ENCODE measurements around the gene TCF4.

Gene TCF4

GRCh38 chr18:55320424-55321264 lies 267.3 kb downstream of the TCF4 start:
- no peak for DNase-seq (ENCODE audit: low read depth)

- DNase-seq (ENCODE audit: low read depth), result no peak
Observed at GRCh38 chr18:55319459-55320193, 268.4 kb downstream of the TCF4 start.

- DNase-seq (ENCODE audit: low read depth), result no peak
Observed at GRCh38 chr18:55318951-55319441, 269.0 kb downstream of the TCF4 start.

- DNase-seq (ENCODE audit: low read depth), result no peak
Observed at GRCh38 chr18:55317864-55318263, 270.1 kb downstream of the TCF4 start.

- no peak for DNase-seq (ENCODE audit: low read depth)
Observed at GRCh38 chr18:55317324-55317723, 270.7 kb downstream of the TCF4 start.

GRCh38 chr18:55316486-55317184 lies 271.4 kb downstream of the TCF4 start:
- DNase-seq (ENCODE audit: low read depth), result no peak

- DNase-seq (ENCODE audit: low read depth), result no peak
Observed at GRCh38 chr18:55314615-55315237, 273.3 kb downstream of the TCF4 start.

- no peak for DNase-seq (ENCODE audit: low read depth)
Observed at GRCh38 chr18:55314031-55314430, 274.0 kb downstream of the TCF4 start.

- no peak for DNase-seq (ENCODE audit: low read depth)
Observed at GRCh38 chr18:55310863-55311262, 277.1 kb downstream of the TCF4 start.

- no peak for DNase-seq (ENCODE audit: low read depth)
Observed at GRCh38 chr18:55310044-55310676, 277.8 kb downstream of the TCF4 start.

GRCh38 chr18:55309249-55309648 lies 278.7 kb downstream of the TCF4 start:
- DNase-seq (ENCODE audit: low read depth), result no peak

- no peak for DNase-seq (ENCODE audit: low read depth)
Observed at GRCh38 chr18:55307505-55307904, 280.5 kb downstream of the TCF4 start.

GRCh38 chr18:55306359-55307024 lies 281.5 kb downstream of the TCF4 start:
- DNase-seq (ENCODE audit: low read depth), result no peak

GRCh38 chr18:55302167-55302833 lies 285.7 kb downstream of the TCF4 start:
- no peak for DNase-seq (ENCODE audit: low read depth)

- no peak for DNase-seq (ENCODE audit: low read depth)
Observed at GRCh38 chr18:55301824-55302166, 286.2 kb downstream of the TCF4 start.

- no peak for DNase-seq (ENCODE audit: low read depth)
Observed at GRCh38 chr18:55300936-55301531, 287.0 kb downstream of the TCF4 start.

- no peak for DNase-seq (ENCODE audit: low read depth)
Observed at GRCh38 chr18:55300421-55300935, 287.5 kb downstream of the TCF4 start.

- DNase-seq (ENCODE audit: low read depth), result no peak
Observed at GRCh38 chr18:55296778-55297177, 291.2 kb downstream of the TCF4 start.

- no peak for DNase-seq (ENCODE audit: low read depth)
Observed at GRCh38 chr18:55296115-55296514, 291.9 kb downstream of the TCF4 start.

GRCh38 chr18:55290898-55291297 lies 297.1 kb downstream of the TCF4 start:
- no peak for DNase-seq (ENCODE audit: low read depth)
